Activated CD8-positive, alpha-beta T cell treated with anti-CD3 and anti-CD28 coated beads for 36 hours (primary cell): Measurements from ENCODE around the gene TCF7. TPM values are rescaled to one million over a fixed set of nuclear protein-coding genes. Genes with fewer than 3 reads are reported as not detected.

Source experiments
- ATAC-seq: fragments of 200-7000 bp; cut with Tn5 transposase; one replicate; pipeline ENCODE4 v1.10.0; 2021; ENCODE audit warnings: mild to moderate bottlenecking, moderate library complexity
- CTCF ChIA-PET: fragments of 350-600 bp; sonication (Branson Sonifier 250); formaldehyde crosslinking; loops from one replicate; lab custom pipeline; 2021; ENCODE audit warnings: antibody characterized with exemption; lab: Charles Lee
- POLR2A ChIA-PET: fragments of 350-600 bp; sonication (Branson Sonifier 250); formaldehyde crosslinking; loops from one replicate; lab custom pipeline; 2021; ENCODE audit warnings: antibody characterized with exemption; lab: Charles Lee
- DNase-seq: peaks from one replicate; pipeline ENCODE4 v3.0.0-alpha.2; 2020
- H3K27ac Mint-ChIP-seq: one replicate; pipeline ENCODE4 v1.8.0; 2021; ENCODE audit warnings: mild to moderate bottlenecking, mixed read lengths
- H3K27me3 Mint-ChIP-seq: one replicate; pipeline ENCODE4 v1.8.0; 2021; ENCODE audit warnings: mixed read lengths
- H3K36me3 Mint-ChIP-seq: one replicate; pipeline ENCODE4 v1.8.0; 2021; ENCODE audit warnings: low read depth, mixed read lengths
- H3K4me1 Mint-ChIP-seq: one replicate; pipeline ENCODE4 v1.8.0; 2021; ENCODE audit warnings: low read depth, mixed read lengths
- H3K4me3 Mint-ChIP-seq: one replicate; pipeline ENCODE4 v1.8.0; 2021; ENCODE audit warnings: mild to moderate bottlenecking, moderate library complexity, mixed read lengths
- H3K9me3 Mint-ChIP-seq: one replicate; pipeline ENCODE4 v1.8.0; 2021; ENCODE audit warnings: mixed read lengths
- intact Hi-C: fragments of 100-400 bp; cut with micrococcal nuclease; formaldehyde crosslinking; loops from one replicate; pipeline ENCODE4 v1.10.0; 2022
- total RNA-seq, 2 experiments: library from RNA; stranded (reverse); gene quantifications; one replicate each; pipeline ENCODE4 v1.2.3, GENCODE V29; 2021
- TF ChIP-seq, protein P1 (sequence below): fragments of 200-600 bp; IDR thresholded peaks from one replicate; pipeline ENCODE4 v1.8.0; 2022; ENCODE audit warnings: antibody characterized with exemption, mild to moderate bottlenecking

Gene TCF7
- total RNA-seq, 2 experiments from 2014 or later: 47.4 to 50.3 TPM

DNA sequence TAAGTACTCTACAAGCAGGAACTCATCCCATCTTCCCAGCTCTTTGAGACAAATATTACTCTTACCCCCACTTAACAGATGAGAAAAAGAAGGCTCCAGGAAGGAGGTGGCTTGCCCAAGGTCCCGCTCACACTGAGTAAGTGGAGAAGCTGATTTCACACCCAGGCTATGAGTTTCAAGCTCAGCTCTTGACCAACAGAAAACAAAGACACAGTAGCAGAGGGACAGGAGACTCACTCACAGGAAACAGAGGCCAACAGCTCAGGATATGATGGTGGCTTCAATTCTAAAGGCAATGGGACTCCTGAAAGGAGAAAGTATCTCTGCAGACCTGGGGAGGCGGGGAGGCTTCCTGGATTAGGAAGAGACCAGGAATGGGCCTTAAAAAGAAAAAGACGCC, 6.7 kb upstream of the TCF7 start:
- Mint-ChIP-seq H3K9me3 (no peaks in the 10 kb centered on the region), H3K27ac (peak overlapping the region; percentile 3), H3K4me1 (peaks cover 75% of the 10 kb centered on the region), H3K36me3 (no peaks in the 10 kb centered on the region), H3K27me3 (no peaks in the 10 kb centered on the region), H3K4me3 (no peak overlapping the region)
- no peak for DNase-seq
- no peak for ATAC-seq
- intact Hi-C loops: no loop called here
- ChIA-PET POLR2A (interaction anchor here (1.0 to 1.5 kb wide), 3 partner anchors 38 to 70 kb away, joined by 3 to 7 read pairs (median 6); no protein-coding TSS in a partner anchor), CTCF (interaction anchor here (1.1 kb wide), 1 partner anchor 36 kb away, joined by 3 read pairs; no protein-coding TSS in a partner anchor)
- TF ChIP-seq, protein P1, sequence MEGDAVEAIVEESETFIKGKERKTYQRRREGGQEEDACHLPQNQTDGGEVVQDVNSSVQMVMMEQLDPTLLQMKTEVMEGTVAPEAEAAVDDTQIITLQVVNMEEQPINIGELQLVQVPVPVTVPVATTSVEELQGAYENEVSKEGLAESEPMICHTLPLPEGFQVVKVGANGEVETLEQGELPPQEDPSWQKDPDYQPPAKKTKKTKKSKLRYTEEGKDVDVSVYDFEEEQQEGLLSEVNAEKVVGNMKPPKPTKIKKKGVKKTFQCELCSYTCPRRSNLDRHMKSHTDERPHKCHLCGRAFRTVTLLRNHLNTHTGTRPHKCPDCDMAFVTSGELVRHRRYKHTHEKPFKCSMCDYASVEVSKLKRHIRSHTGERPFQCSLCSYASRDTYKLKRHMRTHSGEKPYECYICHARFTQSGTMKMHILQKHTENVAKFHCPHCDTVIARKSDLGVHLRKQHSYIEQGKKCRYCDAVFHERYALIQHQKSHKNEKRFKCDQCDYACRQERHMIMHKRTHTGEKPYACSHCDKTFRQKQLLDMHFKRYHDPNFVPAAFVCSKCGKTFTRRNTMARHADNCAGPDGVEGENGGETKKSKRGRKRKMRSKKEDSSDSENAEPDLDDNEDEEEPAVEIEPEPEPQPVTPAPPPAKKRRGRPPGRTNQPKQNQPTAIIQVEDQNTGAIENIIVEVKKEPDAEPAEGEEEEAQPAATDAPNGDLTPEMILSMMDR: no peak

GRCh38 chr5:134110382-134110781, 4.1 kb upstream of the TCF7 start:
- Mint-ChIP-seq H3K9me3 (no peaks in the 10 kb centered on the region), H3K4me1 (peaks cover 62% of the 10 kb centered on the region), H3K27me3 (no peaks in the 10 kb centered on the region), H3K27ac (peak overlapping the region; percentile 56), H3K36me3 (no peaks in the 10 kb centered on the region), H3K4me3 (no peak overlapping the region)
- intact Hi-C loops: no loop called here
- ATAC-seq (peak; percentile 5), DNase-seq (peak; percentile 66)
- TF ChIP-seq, protein P1: no peak
- ChIA-PET CTCF (interaction anchor here (1.3 to 12.3 kb wide), 4 partner anchors 9 to 69 kb away, joined by 3 to 166 read pairs (median 4); no protein-coding TSS in a partner anchor), POLR2A (interaction anchor here (1.6 to 5.7 kb wide), 5 partner anchors 19 to 71 kb away, joined by 6 to 17 read pairs (median 8); partner anchors contain the start of gene SKP1)

DNA sequence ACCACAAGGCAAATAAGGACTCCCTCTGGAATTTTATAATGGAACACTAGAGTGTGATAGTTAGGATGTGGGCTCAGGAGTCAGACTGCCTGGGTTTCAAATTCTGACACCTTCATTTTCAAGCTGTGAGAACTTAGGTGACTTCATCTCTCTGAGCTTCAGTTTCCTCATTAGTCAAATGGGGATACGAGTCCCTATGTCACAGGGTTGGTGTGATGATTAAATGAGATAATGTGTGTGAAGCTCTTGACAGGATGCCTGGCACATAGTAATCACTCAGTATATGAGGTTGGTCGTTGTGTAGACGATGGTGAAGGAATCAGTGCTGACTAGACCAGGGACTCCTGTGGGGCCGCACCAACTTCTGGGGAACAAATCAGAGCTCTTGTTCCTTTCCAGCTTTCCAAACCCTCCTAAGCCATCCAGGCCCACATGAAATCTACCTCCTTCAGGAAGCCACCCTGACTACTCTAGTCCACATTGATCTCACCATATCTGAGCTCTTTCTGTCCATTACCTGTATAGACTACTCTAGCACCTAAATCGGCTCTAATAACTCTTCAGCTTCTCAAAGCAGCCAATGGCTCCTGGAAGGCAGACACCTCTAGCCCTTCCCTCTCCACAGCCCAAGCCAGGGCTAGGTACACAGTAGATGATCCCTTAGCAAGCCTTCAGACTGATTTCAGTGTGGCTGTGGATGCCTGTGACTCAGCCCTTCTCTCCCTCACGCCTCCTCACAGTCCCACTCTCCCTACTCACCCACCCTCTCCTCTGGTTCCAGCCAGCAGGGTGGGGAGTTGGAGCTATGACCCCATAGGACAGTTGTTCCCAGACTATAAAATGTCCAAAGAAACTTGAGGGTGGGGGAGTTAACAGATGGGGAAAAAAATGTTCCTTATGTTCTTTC, 2.5 kb upstream of the TCF7 start:
- ChIA-PET POLR2A (interaction anchor here (0.7 to 5.7 kb wide), 17 partner anchors 21 to 114 kb away, joined by 3 to 17 read pairs (median 4); partner anchors contain the start of genes SKP1 and VDAC1), CTCF (interaction anchor here (1.0 to 12.3 kb wide), 7 partner anchors 21 to 114 kb away, joined by 3 to 166 read pairs (median 3); partner anchors contain the start of gene PPP2CA)
- TF ChIP-seq, protein P1: no peak
- no peaks in the 10 kb centered on the region for H3K27me3 Mint-ChIP-seq
- peak overlapping the region; percentile 84 for H3K27ac Mint-ChIP-seq
- H3K4me1 Mint-ChIP-seq: peaks cover 56% of the 10 kb centered on the region
- peaks cover 15% of the 10 kb centered on the region for H3K36me3 Mint-ChIP-seq
- intact Hi-C loops: no loop called here
- H3K4me3 Mint-ChIP-seq: peak overlapping the region; percentile 73
- ATAC-seq (peak; percentile 62), DNase-seq (peak; percentile 63)
- no peaks in the 10 kb centered on the region for H3K9me3 Mint-ChIP-seq

DNA sequence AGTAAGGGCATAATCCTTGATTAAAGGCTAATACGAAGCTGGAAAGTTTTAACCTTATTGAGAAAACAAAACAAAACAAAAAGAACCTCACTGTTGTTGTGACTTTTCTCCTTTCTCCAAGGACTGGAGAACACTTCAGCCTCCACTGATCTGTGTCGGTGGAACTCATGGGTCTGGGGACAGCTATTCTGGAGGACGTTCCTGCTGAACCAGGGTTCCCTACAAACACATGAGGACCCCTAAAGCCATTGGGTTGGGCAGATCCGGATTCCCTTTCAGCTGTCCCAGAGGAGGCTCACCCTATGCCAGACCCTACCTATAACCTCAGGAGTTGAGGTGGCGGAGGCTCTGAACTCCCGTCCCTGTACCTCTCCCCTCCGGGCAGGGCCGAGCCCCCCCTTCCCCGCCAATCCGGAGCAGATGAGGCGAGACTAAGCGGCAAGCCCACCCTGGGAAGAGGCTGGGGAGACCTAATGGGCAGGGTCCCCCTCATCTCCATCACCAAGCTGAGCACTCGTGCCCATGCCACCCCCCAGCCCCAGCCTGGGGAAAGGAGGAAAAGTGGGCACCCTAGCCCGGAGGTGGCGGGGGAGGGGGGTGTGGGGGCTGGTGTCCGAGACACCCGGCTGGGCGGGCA, 1.6 kb upstream of the TCF7 start:
- peaks cover 56% of the 10 kb centered on the region for H3K4me1 Mint-ChIP-seq
- peak overlapping the region; percentile 73 for H3K4me3 Mint-ChIP-seq
- DNase-seq: no peak

More for the DNA sequence above, 1.6 kb upstream of the TCF7 start:
- peaks cover 20% of the 10 kb centered on the region for H3K36me3 Mint-ChIP-seq
- intact Hi-C loops: no loop called here
- no peak for ATAC-seq
- ChIA-PET POLR2A (interaction anchor here (0.7 to 5.7 kb wide), 12 partner anchors 21 to 115 kb away, joined by 3 to 17 read pairs (median 4); partner anchors contain the start of genes SKP1 and VDAC1), CTCF (interaction anchor here (1.0 to 12.3 kb wide), 6 partner anchors 22 to 86 kb away, joined by 3 to 166 read pairs (median 4); no protein-coding TSS in a partner anchor)
- peak overlapping the region; percentile 84 for H3K27ac Mint-ChIP-seq
- no peaks in the 10 kb centered on the region for H3K9me3 Mint-ChIP-seq
- TF ChIP-seq, protein P1: no peak
- H3K27me3 Mint-ChIP-seq: no peaks in the 10 kb centered on the region
